Muscle of leg (tissue), 11 donors: ENCODE measurements around the gene RADIL. TPM values are rescaled to one million over a fixed set of nuclear protein-coding genes. Genes with fewer than 3 reads are reported as not detected.

ENCODE experiments used
- DNase-seq: peaks from one replicate; pipeline ENCODE4 v3.0.0; 2013
- H3K27ac ChIP-seq: one replicate; pipeline ENCODE4 v1.5.1; 2013; ENCODE audit warnings: mild to moderate bottlenecking, low read length, control low read depth
- H3K27me3 ChIP-seq: one replicate; pipeline ENCODE4 v1.6.1; 2013; ENCODE audit warnings: low read length; ENCODE audit not compliant: control insufficient read depth, insufficient read depth
- H3K36me3 ChIP-seq: one replicate; pipeline ENCODE4 v1.6.1; 2013; ENCODE audit warnings: low read length; ENCODE audit not compliant: control insufficient read depth, insufficient read depth
- H3K4me1 ChIP-seq: one replicate; pipeline ENCODE4 v1.6.1; 2013; ENCODE audit warnings: low read length; ENCODE audit not compliant: control insufficient read depth, insufficient read depth
- H3K4me3 ChIP-seq: one replicate; pipeline ENCODE4 v1.5.1; 2013; ENCODE audit warnings: low read length, control low read depth
- H3K9me3 ChIP-seq: replicated peaks from 2 replicates; pipeline ENCODE4 v1.6.1; 2013; ENCODE audit warnings: low read depth, low read length; ENCODE audit not compliant: control insufficient read depth
- WGBS: methylation state at CpG from one replicate; pipeline ENCODE4 v1.1.5; 2013; ENCODE audit warnings: missing lambda C conversion rate; ENCODE audit not compliant: insufficient coverage; 5-methylcytosine and 5-hydroxymethylcytosine counted together
- polyA plus RNA-seq, 8 donors: library from polyadenylated mRNA; unstranded; fragments of 120-200 nt; gene quantifications; one replicate each; pipeline versions ENCODE4 v1.2.1 to v1.2.3, GENCODE V29; 2013; ENCODE audit warnings: inconsistent platforms in 1 of 8, low replicate concordance in 1 of 8; ENCODE audit not compliant: insufficient read length in 8 of 8, insufficient read depth in 1 of 8
- total RNA-seq: library from RNA; stranded (reverse); fragments of 120-200 nt; gene quantifications from one replicate; pipeline ENCODE4 v1.2.4, GENCODE V29; 2013

The RADIL gene
- total and polyA plus RNA-seq, 9 donors: 3.0 to 5.3 (median 3.6) TPM

DNA sequence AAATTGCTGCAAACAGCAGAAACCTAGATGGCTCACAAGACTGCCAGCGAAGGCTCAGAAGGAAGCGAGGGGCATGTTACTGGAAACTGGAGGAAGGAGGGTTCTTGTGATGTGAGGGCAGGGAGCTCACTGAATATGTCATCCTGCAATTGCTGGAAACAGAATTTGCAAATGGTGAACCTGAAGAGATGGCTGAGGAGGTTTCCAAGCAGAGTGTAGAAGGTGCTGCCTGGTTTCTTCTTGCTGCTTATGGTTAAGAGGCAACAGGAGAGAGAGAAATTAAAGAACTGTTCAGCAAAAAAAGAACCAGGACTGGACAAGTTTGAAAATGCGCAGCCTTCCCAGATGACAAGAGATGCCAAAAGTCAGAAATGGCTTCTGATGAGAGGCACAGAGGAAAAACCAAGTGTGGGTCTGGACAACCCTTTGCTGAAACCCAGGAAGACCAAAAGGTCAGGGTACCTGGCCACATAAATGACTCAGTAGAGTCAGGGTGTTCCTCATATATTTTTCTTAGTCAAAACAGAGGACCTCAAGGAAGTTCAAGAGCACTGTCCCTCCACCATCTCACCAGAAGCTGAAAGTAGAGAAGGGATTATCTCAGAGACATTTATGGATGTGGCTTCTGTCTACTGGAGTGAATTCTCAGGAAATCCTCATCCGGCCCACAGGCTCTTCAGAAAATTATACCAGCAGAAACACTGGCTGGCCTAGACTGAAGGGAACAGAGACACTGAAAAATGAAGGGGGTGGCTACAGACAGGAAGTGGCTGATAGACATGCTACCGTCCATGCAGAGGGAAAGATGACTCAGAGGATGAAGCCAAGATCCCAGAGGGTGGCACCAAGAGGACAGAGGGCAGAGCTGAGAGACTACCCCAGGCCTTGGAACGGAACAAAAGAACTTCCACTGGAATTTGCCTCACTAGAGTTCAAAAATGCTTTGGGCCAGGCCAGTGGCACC, 31.8 kb downstream of the RADIL start:
- Histone ChIP-seq H3K36me3 (no peaks in the 10 kb centered on the region), H3K4me3 (no peak overlapping the region), H3K9me3 (peaks cover 2% of the 10 kb centered on the region), H3K4me1 (no peaks in the 10 kb centered on the region), H3K27me3 (no peaks in the 10 kb centered on the region), H3K27ac (no peak overlapping the region)
- no peak for DNase-seq
- 78% methylated on average over 5 of the region's 6 CpGs for WGBS

GRCh38 chr7:4850262-4850795, 33.2 kb downstream of the RADIL start:
- no peaks in the 10 kb centered on the region for H3K4me1 ChIP-seq
- H3K27ac ChIP-seq: no peak overlapping the region
- H3K27me3 ChIP-seq: no peaks in the 10 kb centered on the region
- no peak for DNase-seq
- 87% methylated on average over 6 of the region's 8 CpGs for WGBS
- no peaks in the 10 kb centered on the region for H3K36me3 ChIP-seq
- no peak overlapping the region for H3K4me3 ChIP-seq
- peaks cover 2% of the 10 kb centered on the region for H3K9me3 ChIP-seq

GRCh38 chr7:4849390-4849789, 34.1 kb downstream of the RADIL start:
- no peak overlapping the region for H3K4me3 ChIP-seq
- H3K36me3 ChIP-seq: no peaks in the 10 kb centered on the region
- no peak for DNase-seq
- no peak overlapping the region for H3K27ac ChIP-seq
- H3K9me3 ChIP-seq: peaks cover 2% of the 10 kb centered on the region
- no peaks in the 10 kb centered on the region for H3K27me3 ChIP-seq
- no peaks in the 10 kb centered on the region for H3K4me1 ChIP-seq
- no CpG with 5 or more reads among the region's 4 CpGs for WGBS

DNA sequence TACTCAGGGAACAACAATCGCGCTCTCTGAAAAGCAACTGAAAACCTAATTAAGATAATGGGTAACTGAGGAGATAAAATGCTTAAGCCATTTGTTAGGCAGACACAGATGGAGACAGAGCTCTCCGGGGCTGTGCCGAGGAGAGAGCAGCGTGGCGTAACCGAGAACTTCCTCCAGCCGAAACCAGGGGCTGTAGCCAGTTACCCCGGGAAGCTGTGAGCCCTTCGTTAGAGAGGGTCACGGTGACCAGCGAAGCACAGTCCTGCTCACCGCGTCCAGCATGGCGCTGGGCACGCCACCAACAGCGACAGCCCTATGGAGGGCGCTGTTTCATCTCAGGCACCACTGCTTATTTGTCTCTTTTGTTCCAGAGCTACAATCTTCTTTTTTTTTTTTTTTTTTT, 37.8 kb downstream of the RADIL start:
- Histone ChIP-seq H3K27ac (no peak overlapping the region), H3K9me3 (no peaks in the 10 kb centered on the region), H3K36me3 (no peaks in the 10 kb centered on the region), H3K4me3 (no peak overlapping the region), H3K4me1 (no peaks in the 10 kb centered on the region), H3K27me3 (no peaks in the 10 kb centered on the region)
- DNase-seq: no peak
- 33% methylated on average over 13 of the region's 18 CpGs for WGBS

- 57% methylated on average over 14 of the region's 22 CpGs for WGBS
- Histone ChIP-seq H3K27me3 (no peaks in the 10 kb centered on the region), H3K9me3 (no peaks in the 10 kb centered on the region), H3K4me1 (peaks cover 9% of the 10 kb centered on the region), H3K27ac (no peak overlapping the region), H3K4me3 (no peak overlapping the region), H3K36me3 (no peaks in the 10 kb centered on the region)
- no peak for DNase-seq
Measured at GRCh38 chr7:4842319-4843064, 41.0 kb downstream of the RADIL start.

DNA sequence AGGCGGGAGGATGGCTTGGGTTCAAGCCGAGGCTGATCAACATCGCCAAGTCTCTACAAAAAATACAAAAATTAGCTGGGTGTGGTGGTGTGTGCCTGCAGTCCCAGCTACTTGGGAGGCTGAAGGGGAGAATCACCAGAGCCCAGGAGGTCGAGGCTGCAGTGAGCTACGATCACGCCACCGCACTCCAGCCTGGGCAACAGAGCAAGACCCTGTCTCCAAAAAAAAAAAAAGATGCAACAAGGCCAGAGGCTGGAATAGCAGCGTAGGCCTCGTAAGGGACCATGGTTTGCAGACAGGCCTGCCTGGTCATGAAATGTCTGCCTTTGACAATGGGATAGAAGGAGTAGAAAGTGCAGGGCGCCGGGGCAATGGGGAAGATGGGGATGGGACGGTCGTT, 41.7 kb downstream of the RADIL start:
- no peak for DNase-seq
- Histone ChIP-seq H3K36me3 (no peaks in the 10 kb centered on the region), H3K4me3 (no peak overlapping the region), H3K9me3 (no peaks in the 10 kb centered on the region), H3K27ac (no peak overlapping the region), H3K4me1 (peaks cover 13% of the 10 kb centered on the region), H3K27me3 (no peaks in the 10 kb centered on the region)
- WGBS: 96% methylated on average over 5 of the region's 13 CpGs

DNA sequence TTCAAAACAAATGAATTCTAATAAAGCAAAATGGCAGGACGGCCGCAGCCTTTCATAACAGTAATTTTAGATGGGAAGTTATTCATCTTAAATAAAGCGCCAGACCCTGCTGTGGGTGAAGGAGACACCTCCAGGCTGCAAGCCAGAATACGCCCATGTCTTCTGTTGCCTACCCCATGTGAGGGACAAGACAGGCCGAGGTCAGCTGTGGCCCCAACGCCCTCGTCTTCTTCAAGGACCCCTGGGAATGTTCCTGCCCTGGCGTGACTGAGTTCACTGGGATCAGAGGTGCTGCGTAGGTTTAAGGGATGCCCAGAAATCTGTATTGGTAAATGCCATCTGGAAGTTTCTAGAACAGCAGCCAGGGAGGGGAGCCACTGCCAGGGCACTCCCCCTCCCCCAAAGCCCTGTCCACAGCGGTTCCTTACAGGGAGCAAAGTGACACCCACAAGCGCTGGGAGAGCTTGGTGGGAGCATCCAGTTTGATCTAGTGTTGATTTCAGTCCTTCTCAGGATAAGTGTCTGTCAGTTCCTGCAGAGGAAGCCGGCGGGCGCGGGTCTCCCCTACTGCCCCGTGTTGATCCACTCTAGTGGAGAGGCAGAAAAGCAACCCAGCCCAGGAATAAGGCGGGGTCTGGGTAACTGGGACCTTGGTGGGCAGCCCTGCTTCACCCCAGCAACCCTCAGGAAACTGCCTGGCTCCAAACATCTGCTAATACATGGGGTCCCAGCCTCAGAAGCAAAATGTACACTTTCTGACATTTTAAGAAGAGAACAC, 42.3 kb downstream of the RADIL start:
- no peaks in the 10 kb centered on the region for H3K9me3 ChIP-seq
- H3K27ac ChIP-seq: no peak overlapping the region
- H3K27me3 ChIP-seq: no peaks in the 10 kb centered on the region
- peaks cover 13% of the 10 kb centered on the region for H3K4me1 ChIP-seq
- H3K36me3 ChIP-seq: no peaks in the 10 kb centered on the region
- WGBS: 81% methylated on average over 6 of the region's 17 CpGs
- DNase-seq: no peak
- H3K4me3 ChIP-seq: no peak overlapping the region

DNA sequence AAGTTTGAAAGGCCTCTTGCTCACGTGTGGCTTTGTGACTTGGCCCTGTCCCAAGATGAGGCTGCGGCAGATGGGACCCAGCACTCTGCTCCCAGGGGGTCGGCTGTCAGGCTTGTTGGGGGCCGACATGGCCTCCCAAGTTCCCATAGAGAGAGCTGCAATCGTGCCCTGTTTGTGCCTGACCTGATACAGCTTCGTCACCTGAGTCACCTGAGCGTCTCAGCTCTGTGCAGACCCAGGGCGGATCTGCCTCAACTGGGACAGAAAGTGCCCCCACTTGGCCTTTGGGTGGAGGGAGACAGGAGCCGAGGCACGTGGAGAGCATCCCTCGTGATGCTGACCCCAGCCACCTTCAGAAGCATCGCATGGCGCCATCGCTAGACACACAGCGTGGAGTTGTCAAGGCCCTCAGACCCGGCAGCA, 43.4 kb downstream of the RADIL start:
- Histone ChIP-seq H3K9me3 (no peaks in the 10 kb centered on the region), H3K4me3 (no peak overlapping the region), H3K4me1 (peaks cover 13% of the 10 kb centered on the region), H3K27me3 (no peaks in the 10 kb centered on the region), H3K27ac (no peak overlapping the region), H3K36me3 (no peaks in the 10 kb centered on the region)
- WGBS: 89% methylated on average over 15 of the region's 16 CpGs
- DNase-seq: no peak

DNA sequence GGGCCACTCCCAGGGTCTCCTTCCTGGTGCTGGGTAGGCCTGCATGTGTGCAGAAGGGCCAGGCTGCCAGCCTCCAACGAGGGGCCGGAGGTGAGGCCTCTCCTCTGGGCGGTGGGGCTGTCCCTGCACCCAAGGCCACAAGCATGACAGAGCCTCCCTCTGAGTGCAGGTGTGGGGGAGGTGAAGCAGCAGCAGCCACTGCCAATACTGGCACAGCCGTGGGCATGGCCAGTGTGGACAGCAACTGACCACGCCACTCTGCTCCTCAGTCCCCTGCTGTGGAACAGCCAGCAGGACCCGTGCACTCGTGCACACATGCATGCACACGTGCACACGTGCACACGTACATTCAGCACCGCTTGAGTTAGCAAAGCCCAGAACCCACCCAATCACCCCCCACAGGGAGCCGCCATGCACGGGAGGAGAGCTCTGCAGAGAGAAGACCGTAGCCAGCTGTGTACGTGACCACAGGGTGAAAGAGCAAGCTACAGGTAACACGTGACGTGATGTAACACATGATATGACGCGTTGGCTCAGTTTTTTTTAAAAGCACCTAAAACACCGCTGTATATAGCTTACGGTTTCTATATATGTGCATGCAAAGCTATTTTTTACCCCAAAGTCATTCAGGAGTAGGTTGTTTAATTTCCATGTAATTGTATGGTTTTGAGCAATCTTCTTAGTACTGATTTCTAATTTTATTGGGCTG, 44.7 kb downstream of the RADIL start:
- peaks cover 13% of the 10 kb centered on the region for H3K4me1 ChIP-seq
- DNase-seq: no peak
- no peaks in the 10 kb centered on the region for H3K9me3 ChIP-seq
- H3K27me3 ChIP-seq: no peaks in the 10 kb centered on the region
- H3K36me3 ChIP-seq: no peaks in the 10 kb centered on the region
- H3K27ac ChIP-seq: no peak overlapping the region
- 81% methylated on average over 17 of the region's 21 CpGs for WGBS
- no peak overlapping the region for H3K4me3 ChIP-seq
